ENCODE measurements around the gene ALDH3B2.
"Not testable (repeated sequence)": the region's sequence is repeated elsewhere in the genome, so short reads cannot be mapped to it uniquely, and the experiment has no call there.

- not testable (repeated sequence) for TF ChIP-seq POLR2A, CTCF (IDR thresholded peaks at IDR 0.05)
Measured at GRCh38 chr11:67716226-67716625, 41.8 kb upstream of the ALDH3B2 start.

Measured in uterus (tissue), 2 donors.